PFSK-1 (cell line): ENCODE results near the gene TUBD1.

Experiments used
- FOXP2 ChIP-seq: optimal IDR thresholded peaks from 2 replicates; pipeline ENCODE3; 2011; ENCODE audit warnings: borderline replicate concordance, control low read depth, inconsistent platforms; ENCODE audit not compliant: insufficient read depth; ENCODE audit errors: extremely low read length, extremely low read depth
- POLR2AphosphoS5 ChIP-seq: IDR thresholded peaks from 2 replicates; pipeline ENCODE4 v1.6.1; 2012; ENCODE audit warnings: low read depth, mild to moderate bottlenecking, control low read depth, low read length, moderate library complexity
- SIN3A ChIP-seq: IDR thresholded peaks from 2 replicates; pipeline ENCODE4 v1.6.1; 2012; ENCODE audit warnings: mild to moderate bottlenecking, low read length, moderate library complexity, borderline replicate concordance; ENCODE audit not compliant: insufficient read depth
- TAF1 ChIP-seq: IDR thresholded peaks from 2 replicates; pipeline ENCODE4 v1.6.1; 2012; ENCODE audit warnings: low read length, control low read depth, borderline replicate concordance; ENCODE audit not compliant: insufficient read depth
- TF ChIP-seq, protein P1 (sequence below), 2 experiments: IDR thresholded peaks; 2 replicates each; pipeline versions ENCODE4 v1.6.1 to v1.8.0; 2011 to 2012; ENCODE audit warnings: low read depth in 2 of 2, low read length in 2 of 2, control low read depth in 1 of 2, inconsistent platforms in 1 of 2, mild to moderate bottlenecking in 1 of 2, moderate library complexity in 1 of 2; ENCODE audit not compliant: insufficient read depth in 1 of 2

TUBD1 gene

DNA sequence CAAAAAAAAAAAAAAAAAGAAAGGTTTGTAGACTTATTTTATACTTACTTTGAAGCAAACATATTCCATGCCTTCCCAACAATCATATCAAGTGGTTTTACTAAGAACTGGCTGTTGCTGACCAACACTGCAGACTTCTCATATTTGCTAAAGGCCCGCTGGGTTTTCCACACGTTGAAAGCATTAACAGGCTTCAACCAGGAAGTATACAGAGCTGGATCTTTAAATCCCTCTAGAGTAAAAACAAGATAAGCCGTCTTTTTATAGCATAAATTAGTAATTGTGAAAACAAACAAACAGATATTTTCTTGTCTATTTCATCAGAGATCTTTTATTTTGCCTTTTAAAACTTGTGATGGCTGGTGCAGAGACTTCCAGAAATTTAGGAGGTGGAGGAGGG, 29.1 kb downstream of the TUBD1 start:
- TF ChIP-seq, protein P1, sequence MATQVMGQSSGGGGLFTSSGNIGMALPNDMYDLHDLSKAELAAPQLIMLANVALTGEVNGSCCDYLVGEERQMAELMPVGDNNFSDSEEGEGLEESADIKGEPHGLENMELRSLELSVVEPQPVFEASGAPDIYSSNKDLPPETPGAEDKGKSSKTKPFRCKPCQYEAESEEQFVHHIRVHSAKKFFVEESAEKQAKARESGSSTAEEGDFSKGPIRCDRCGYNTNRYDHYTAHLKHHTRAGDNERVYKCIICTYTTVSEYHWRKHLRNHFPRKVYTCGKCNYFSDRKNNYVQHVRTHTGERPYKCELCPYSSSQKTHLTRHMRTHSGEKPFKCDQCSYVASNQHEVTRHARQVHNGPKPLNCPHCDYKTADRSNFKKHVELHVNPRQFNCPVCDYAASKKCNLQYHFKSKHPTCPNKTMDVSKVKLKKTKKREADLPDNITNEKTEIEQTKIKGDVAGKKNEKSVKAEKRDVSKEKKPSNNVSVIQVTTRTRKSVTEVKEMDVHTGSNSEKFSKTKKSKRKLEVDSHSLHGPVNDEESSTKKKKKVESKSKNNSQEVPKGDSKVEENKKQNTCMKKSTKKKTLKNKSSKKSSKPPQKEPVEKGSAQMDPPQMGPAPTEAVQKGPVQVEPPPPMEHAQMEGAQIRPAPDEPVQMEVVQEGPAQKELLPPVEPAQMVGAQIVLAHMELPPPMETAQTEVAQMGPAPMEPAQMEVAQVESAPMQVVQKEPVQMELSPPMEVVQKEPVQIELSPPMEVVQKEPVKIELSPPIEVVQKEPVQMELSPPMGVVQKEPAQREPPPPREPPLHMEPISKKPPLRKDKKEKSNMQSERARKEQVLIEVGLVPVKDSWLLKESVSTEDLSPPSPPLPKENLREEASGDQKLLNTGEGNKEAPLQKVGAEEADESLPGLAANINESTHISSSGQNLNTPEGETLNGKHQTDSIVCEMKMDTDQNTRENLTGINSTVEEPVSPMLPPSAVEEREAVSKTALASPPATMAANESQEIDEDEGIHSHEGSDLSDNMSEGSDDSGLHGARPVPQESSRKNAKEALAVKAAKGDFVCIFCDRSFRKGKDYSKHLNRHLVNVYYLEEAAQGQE (IDR thresholded peaks at IDR 0.05; ENCODE audit: insufficient read depth in 1 of 2, low read depth in 2 of 2, low read length in 2 of 2) = no peak
- TF ChIP-seq TAF1 (no peak), POLR2AphosphoS5 (no peak), SIN3A (no peak), FOXP2 (no peak)

DNA sequence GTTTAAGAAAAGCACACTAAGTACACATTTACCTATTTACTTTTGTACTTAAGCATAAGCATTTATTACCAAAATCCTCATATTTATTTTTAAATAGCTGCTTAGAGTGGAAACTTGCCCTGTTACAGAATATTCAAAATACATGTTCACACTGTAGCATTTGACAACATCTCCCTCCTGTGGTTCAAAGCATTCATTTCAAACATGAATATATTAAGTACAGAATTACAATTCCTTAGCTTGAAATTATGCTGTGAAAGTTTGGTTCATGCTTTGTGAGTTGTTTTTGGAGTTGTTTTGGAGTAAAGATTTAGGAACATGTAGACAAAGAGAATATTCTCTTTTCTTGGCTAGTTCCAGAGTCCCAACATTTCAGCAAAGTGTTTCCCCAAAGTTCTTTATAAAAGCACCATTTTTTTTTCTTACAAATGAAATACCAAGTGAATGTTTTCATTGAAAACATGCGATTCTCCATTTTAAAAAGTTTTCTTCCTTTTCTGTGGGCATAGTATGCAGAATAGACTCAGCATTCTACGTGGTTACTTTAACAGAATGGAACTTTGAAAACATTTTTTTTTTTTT, 33.2 kb downstream of the TUBD1 start:
- no peak for TF ChIP-seq FOXP2
- TF ChIP-seq POLR2AphosphoS5 = no peak
- TF ChIP-seq TAF1 = no peak
- no peak for TF ChIP-seq SIN3A
- TF ChIP-seq, protein P1 (IDR thresholded peaks at IDR 0.05; ENCODE audit: insufficient read depth in 1 of 2, low read depth in 2 of 2, low read length in 2 of 2) = no peak

DNA sequence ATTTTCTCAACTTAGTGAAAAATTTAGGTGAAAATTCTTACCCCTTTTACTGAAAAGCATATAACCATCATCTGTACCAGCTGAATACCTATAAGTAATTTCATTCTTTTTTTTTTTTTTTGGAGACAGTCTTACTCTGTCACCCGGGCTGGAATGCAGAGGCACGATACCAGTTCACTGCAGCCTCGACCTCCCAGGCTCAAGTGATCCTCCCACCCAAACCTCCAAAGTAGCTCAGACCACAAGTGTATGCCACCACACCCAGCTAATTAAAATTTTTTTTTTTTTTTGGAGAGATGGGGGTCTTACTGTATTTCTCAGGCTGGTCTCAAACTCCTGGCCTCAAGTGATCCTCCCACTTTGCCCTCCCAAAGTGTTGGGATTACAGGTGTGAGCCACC, 33.8 kb downstream of the TUBD1 start:
- no peak for TF ChIP-seq SIN3A
- no peak for TF ChIP-seq FOXP2
- TF ChIP-seq POLR2AphosphoS5 = no peak
- TF ChIP-seq TAF1 = no peak
- TF ChIP-seq, protein P1 (IDR thresholded peaks at IDR 0.05; ENCODE audit: insufficient read depth in 1 of 2, low read depth in 2 of 2, low read length in 2 of 2) = no peak

DNA sequence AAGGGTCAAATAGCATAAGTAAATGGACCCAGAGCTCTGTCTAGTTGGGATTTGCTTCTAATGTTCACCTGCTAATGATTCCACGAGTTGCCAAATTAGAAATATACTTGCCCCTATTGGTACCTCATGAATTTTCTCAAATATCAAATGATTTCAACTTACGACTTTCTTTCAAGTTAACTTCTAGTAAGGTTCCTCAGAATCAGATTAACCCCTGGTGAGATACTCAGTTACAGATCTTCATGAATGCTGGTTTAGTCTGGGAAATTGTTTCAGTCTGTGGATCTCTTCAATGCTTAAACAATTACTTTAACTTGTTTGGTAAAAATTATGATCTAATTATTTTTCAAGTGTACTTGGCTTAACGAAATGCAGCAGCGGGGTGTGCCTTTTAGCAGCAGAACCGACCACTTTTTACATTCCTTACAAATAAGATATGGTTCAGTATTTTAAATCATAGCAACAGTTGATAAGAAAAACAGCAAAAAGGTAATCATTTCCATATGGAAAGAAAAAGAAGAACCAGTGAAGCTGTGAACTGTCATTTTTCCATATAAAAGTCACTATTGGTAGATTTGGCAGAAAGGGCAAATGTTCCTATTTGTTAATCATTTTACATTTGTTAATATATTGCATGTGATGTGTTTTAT, 34.5 kb downstream of the TUBD1 start:
- no peak for TF ChIP-seq SIN3A
- TF ChIP-seq FOXP2 = no peak
- TF ChIP-seq TAF1 = no peak
- no peak for TF ChIP-seq POLR2AphosphoS5
- TF ChIP-seq, protein P1 (IDR thresholded peaks at IDR 0.05; ENCODE audit: insufficient read depth in 1 of 2, low read depth in 2 of 2, low read length in 2 of 2) = no peak
